ENCODE results near the gene ADAM8.
"Not testable (repeated sequence)": the region's sequence is repeated elsewhere in the genome, so short reads cannot be mapped to it uniquely, and the experiment has no call there.

The ADAM8 gene

GRCh38 chr10:133237241-133237587 lies 39.5 kb downstream of the ADAM8 start:
- no peak overlapping the region for H3K27ac ChIP-seq
- DNase-seq (ENCODE audit: low spot score) = no peak
- POLR2A ChIA-PET (ENCODE audit: low non-redundant PET) = no interaction called here
- no peak for TF ChIP-seq CTCF (conservative IDR thresholded peaks at IDR 0.05; ENCODE audit: low read depth)
- CTCF ChIA-PET = interaction anchor here (0.6 kb wide), 1 partner anchor 183 kb away, joined by 3 read pairs; no protein-coding TSS in a partner anchor

GRCh38 chr10:133236401-133237240 lies 40.0 kb downstream of the ADAM8 start:
- DNase-seq (ENCODE audit: low spot score) = no peak
- CTCF ChIA-PET = interaction anchor here (0.6 kb wide), 1 partner anchor 183 kb away, joined by 3 read pairs; no protein-coding TSS in a partner anchor
- TF ChIP-seq CTCF (conservative IDR thresholded peaks at IDR 0.05; ENCODE audit: low read depth) = no peak
- no peak overlapping the region for H3K27ac ChIP-seq
- POLR2A ChIA-PET (ENCODE audit: low non-redundant PET) = no interaction called here

GRCh38 chr10:133235932-133236331 lies 40.7 kb downstream of the ADAM8 start:
- H3K27ac ChIP-seq = no peak overlapping the region
- TF ChIP-seq CTCF (conservative IDR thresholded peaks at IDR 0.05; ENCODE audit: low read depth) = no peak
- DNase-seq (ENCODE audit: low spot score) = no peak
- CTCF ChIA-PET = interaction anchor here (0.5 kb wide), 1 partner anchor 11 kb away, joined by 5 read pairs; no protein-coding TSS in a partner anchor
- POLR2A ChIA-PET (ENCODE audit: low non-redundant PET) = no interaction called here

DNA sequence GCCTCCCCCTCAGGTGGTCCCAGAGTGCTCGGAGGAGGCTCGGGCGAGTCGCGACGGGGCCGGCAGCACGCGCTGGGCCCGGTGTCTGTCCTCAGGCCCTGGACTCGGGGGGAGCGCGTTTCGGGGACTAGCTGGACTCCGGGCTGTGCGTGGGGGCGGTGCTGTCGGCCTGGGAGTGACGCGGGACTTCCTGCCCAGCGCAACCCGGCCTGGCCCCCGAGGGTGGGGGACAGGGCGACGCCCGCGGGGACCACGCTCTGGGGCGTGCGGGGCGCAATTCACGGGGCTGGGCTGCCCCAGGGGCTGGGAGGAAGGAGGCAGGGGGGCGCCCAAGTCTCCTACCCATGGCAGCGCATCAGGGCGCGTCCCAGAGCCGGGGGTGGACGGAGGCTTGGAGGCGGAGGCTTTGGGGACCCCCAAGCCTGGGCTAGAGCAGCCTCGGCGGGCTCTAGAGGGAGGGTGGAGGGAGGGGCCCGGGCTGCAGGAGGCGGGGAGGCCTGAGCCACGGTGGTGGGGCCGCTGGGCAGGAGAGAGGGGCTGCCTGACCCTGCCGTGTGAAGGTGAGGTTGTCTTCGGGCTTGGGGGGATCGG lies 41.3 kb downstream of the ADAM8 start:
- no peak overlapping the region for H3K27ac ChIP-seq
- no peak for TF ChIP-seq CTCF (conservative IDR thresholded peaks at IDR 0.05; ENCODE audit: low read depth)
- ChIA-PET POLR2A (ENCODE audit: low non-redundant PET) (no interaction called here), CTCF (interaction anchor here (0.5 kb wide), 1 partner anchor 12 kb away, joined by 5 read pairs; no protein-coding TSS in a partner anchor)
- no peak for DNase-seq (ENCODE audit: low spot score)

- CTCF ChIA-PET; DNase-seq (ENCODE audit: low spot score); H3K27ac ChIP-seq: not testable (repeated sequence)
- POLR2A ChIA-PET (ENCODE audit: low non-redundant PET) = interaction anchor here (0.6 kb wide), 1 partner anchor 59 kb away, joined by 3 read pairs; no protein-coding TSS in a partner anchor
Measured at GRCh38 chr10:133234796-133235195, 41.9 kb downstream of the ADAM8 start.

DNA sequence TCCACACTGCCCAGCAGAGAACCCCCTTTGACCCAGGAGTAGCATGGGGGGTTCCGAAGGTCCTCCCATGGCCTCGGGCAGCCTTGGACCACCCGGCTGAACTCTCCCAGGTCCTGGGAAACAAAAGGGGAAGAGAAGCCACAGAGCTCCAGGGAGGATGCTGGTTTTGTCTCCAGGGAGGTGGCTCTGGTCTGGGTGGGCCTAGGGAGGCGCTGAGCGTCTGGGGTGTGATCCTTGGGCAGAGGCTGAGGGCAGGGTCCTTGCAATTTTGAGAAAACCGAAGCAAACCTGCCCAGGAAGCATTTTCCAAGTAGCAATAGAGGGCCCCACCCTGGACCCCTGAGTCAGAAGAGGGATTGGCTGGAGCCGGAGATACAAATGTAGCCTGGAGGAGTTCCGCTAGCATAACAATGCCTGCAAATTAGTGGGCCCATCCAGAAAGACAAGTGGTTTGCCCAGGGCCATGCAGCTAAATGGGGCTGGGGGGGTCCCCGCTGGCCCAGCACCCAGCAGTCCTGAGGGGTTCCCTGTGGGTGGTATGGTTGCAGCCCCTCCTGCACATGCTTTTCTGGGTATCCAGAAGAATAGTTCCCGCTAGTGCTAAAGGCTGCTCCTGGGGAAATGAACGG lies 44.6 kb downstream of the ADAM8 start:
- CTCF ChIA-PET = no interaction called here
- TF ChIP-seq CTCF (conservative IDR thresholded peaks at IDR 0.05; ENCODE audit: low read depth) = no peak
- H3K27ac ChIP-seq = no peak overlapping the region
- POLR2A ChIA-PET (ENCODE audit: low non-redundant PET) = no interaction called here
- DNase-seq (ENCODE audit: low spot score) = no peak
